ENCODE results near the gene NEDD4.
"Not testable (repeated sequence)": the region's sequence is repeated elsewhere in the genome, so short reads cannot be mapped to it uniquely, and the experiment has no call there.

The NEDD4 gene

GRCh38 chr15:56003777-56004176 is 10.4 kb upstream of the NEDD4 start:
- FAIRE-seq: not testable (repeated sequence)

GRCh38 chr15:56003277-56003676 is 9.9 kb upstream of the NEDD4 start:
- not testable (repeated sequence) for FAIRE-seq

- no peak for FAIRE-seq
Observed at GRCh38 chr15:56001471-56002078, 8.2 kb upstream of the NEDD4 start.

GRCh38 chr15:55999658-56000057 is 6.2 kb upstream of the NEDD4 start:
- no peak for FAIRE-seq

GRCh38 chr15:55998478-55998877 is 5.1 kb upstream of the NEDD4 start:
- no peak for FAIRE-seq

DNA sequence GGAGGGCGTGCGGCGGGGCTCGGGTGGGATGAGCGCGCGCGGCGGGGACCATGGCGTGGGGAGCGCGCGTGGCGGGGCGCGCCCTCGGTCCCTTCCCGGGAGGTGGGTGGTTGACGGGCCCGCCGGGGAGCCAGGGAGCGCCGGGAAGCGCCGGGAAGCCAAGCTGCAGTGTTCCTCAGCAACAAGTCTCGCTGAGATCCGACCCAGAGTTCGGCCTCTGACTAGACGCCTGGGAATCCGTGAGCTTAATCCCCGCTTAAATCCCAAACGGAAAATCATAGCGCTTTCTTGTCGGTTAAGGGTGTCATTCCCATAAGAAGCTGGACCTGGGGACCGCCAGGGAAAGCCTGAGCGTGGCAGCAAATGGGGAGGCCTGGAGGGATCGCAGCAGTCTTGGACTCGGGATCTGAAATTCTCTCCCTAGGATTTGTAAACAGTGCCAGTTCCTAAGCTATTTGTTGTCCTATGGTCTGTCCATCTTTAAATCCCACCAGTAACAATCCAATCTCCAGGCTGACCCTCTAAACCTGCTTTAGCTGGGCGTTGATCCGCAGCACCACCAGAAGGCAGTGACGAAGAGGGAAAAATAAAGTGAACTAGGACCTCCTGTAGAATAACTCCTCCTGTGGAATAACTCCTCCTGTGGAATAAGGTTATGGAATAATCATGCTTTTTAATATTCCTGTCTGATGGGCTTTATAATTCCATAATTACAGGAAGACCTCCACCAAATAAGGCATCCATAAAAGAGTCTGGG is 570 bp upstream of the NEDD4 start:
- peak; percentile 65 for FAIRE-seq

GRCh38 chr15:55992769-55993110 is 672 bp downstream of the NEDD4 start:
- no peak for FAIRE-seq

DNA sequence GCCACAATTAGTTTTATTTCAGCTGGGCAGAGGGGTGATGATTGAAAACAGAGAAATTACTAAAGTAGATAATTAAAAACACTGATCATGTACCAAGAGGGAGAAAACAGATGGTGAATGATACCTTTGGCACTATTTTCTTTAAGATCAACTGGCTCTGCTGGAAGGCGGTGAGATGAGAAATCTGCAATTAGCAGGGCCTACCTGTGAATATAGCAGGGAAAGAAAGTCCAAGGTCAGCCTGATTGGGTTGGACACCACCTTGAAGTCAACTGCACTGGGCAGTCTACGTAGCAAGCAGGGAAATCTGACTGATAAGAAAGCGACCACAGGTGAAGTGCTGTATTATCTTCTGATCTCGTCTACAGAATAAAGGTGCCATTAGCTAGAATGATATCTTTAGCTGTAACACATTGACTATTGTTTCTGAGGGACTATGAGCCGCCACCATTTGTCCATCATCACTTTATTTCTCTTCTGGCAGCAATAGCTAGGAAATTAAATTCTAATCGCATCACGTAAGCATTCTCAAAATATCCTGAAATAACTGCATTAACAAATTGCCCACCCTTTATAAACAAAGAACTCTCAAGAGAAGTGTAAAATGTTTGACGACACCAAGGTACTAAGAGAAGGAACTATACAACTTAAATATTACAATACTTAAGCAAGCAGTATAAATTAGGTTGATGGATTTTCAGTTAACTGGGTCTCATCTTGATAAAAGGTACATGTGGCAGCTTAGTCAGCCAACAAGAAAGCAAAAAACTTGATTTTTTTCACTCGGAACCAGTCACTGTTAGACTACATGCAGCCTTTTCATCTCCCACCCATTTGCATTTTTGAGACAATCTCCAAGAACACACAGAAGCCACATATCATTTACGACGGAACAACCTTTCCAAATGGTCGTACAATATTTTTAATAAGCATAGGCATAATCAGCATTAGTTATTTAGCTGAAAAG is 1.3 kb downstream of the NEDD4 start:
- no peak for FAIRE-seq

GRCh38 chr15:55990998-55991397 is 2.4 kb downstream of the NEDD4 start:
- peak; percentile 59 for FAIRE-seq

- no peak for FAIRE-seq
Observed at GRCh38 chr15:55990516-55990915, 2.9 kb downstream of the NEDD4 start.

- FAIRE-seq: no peak
Observed at GRCh38 chr15:55989383-55989782, 4.0 kb downstream of the NEDD4 start.

DNA sequence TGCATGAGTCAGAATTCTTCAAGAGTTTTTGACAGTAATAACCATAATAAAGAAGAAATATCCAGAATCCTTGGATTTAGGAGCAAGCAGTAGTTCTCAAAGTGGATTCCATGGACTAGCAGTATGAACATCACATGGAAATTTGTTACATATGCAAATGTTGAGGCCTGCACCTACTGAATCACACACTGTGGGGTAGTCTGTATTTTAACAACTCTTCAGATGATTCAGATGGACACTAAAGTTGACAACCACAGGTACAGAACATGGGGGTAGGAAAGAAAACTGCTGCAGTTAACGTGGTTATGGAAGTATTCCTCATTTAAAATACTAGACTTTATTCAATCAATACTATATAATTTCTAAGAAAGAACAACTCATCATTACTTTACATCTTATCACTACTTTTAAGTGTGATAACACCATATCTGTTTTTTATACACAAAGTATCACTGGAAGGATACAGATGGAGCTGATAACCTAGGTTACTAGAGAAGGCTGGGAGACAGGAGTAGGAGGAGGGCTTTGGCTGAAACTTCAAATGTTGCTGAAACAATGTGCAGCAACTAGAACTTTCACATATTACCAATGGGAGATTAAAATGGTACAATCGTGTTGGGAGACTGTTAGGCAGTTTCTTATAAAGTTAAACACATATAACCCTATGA is 11.7 kb downstream of the NEDD4 start:
- no peak for FAIRE-seq

DNA sequence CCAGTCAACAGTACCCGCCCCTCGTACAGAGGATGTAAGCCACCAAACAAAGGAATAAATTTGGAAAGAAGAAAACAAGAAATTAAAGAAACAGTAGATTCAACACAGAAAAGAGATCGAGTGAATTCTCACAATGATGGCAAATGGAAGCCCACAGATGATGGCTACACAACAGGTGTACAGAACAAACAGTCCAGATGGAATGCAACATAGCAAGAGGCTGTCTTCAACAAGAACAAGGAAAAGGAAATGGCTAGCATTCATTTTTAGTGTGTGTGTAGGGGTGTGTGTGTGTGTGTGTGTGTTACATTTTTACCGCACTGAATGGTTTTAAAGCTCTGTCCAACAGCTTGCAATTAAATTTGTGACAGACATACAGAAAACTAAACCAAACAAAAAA is 12.9 kb downstream of the NEDD4 start:
- FAIRE-seq: no peak

DNA sequence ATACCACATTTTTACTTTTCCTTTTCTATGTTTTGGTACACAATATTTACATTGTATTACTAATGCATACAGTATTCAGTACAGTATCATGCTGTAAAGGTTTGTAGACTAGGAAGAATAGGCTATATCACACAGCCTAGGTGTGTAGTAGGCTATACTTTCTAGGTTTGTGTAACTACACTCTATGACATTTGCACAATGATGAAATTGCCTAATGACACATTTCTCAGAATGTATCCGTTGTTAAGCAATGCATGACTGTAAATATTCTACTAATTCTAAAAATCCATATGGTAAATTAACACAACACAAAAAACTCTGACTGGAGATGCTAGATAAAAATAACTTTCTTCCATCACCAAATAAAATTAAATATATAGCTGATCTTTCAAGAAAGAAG is 16.2 kb downstream of the NEDD4 start:
- FAIRE-seq: no peak

DNA sequence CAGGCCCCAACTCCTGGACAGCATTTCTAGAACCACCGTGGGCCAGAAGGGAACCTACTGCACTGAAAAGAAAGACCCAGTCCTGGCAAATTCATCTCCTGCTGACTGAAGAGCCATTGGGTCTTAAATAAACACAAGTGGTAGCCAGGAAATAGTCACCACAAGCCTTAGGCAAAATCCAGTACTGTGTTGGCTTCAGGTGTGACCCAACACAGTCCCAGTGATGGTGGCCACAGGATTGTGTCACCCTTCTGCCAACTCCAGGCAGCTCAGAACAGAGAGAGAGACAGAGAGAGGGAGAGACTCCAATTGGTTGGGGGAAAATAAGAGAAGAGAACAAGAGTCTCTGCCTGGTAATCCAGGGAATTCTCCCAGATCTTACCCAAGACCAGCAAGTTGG is 23.1 kb downstream of the NEDD4 start:
- FAIRE-seq: no peak

DNA sequence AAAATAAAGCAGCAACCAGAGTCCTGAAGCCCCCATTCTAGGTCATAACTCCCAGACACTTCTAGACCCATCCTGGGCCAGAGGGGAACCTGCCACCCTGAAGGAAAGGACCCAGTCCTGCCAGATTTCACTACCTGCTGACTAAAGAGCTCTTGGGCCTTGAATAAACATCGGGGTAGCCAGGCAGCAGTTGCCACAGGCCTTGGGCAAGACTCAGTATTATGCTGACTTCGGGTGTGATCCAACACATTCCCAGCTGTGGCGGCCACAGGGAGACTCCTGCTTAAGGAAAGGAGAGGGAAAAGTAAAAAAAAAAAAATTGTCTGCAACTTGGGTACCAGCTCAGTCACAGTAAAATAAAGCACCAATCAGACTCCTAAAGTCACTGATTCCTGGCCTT is 23.8 kb downstream of the NEDD4 start:
- no peak for FAIRE-seq

- no peak for FAIRE-seq
Observed at GRCh38 chr15:55968923-55969322, 24.5 kb downstream of the NEDD4 start.

DNA sequence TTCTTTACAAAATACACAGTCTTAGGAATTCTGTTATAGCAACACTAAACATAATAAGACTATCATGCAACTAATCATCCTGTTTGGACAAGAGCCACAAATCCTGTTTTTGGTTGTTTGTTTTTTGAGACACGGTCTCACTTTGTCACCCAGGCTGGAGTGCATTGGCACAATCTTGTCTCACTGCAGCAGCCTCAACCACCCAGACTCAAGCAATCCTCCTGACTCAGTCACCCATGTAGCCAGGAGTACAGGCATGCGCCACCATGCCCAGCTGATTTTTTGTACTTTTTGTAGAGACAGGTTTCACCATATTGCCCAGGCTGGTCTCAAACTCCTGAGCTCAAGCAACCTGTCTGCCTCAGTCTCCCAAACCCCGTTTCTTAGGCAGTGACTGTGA is 28.3 kb downstream of the NEDD4 start:
- FAIRE-seq: no peak

GRCh38 chr15:55960946-55961345 is 32.5 kb downstream of the NEDD4 start:
- no peak for FAIRE-seq

- no peak for FAIRE-seq
Observed at GRCh38 chr15:55959744-55960447, 33.5 kb downstream of the NEDD4 start.

- FAIRE-seq: peak; percentile 46
Observed at GRCh38 chr15:55958349-55958748, 35.1 kb downstream of the NEDD4 start.

DNA sequence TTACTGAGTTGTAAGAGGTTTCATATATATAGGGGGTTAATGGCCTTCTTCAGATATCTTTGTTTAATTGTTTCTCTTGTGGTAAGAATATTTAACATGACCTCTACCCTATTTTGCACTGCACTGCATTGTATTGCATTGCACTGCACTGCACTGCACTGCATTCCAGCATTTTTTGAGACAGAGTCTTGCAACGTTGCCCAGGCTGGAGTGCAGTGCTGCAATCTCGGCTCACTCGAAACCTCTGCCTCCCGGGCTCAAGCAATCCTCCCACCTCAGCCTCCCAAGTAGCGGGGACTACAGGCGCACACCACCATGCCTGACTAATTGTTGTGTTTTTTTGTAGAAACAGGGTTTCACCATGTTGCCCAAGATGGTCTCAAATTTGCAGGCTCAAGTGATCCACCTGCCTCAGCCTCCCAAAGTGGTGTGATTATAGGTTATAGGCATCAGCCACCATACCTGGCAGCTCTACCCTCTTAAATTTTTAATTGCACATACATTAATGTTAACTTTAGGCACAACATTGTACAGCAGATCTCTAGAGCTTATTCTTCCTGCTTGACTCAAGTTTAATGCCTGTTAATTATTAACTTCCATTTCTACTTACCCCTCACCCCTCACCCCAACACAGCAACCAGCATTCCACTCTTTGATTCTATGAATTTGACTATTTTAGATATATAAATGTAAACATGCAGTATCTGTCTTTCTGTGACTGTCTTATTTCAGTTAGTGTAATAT is 38.4 kb downstream of the NEDD4 start:
- FAIRE-seq: no peak

All from G401.6 (cell line).